Breast epithelium (tissue), 4 donors: ENCODE results near the gene PSTPIP2. TPM values are rescaled to one million over a fixed set of nuclear protein-coding genes. Genes with fewer than 3 reads are reported as not detected.
"Not testable (repeated sequence)": the region's sequence is repeated elsewhere in the genome, so short reads cannot be mapped to it uniquely, and the experiment has no call there.

Experiments used
- DNase-seq, 2 donors: peaks; one replicate each; pipeline ENCODE4 v3.0.0-alpha.2; 2019; ENCODE audit warnings: low spot score in 2 of 2
- H3K27ac ChIP-seq, 2 donors: fragments of 200-600 bp; sonication (generic) in 1 of 2; one replicate each; pipeline ENCODE4 v1.5.1; 2016 to 2019; ENCODE audit warnings: mild to moderate bottlenecking in 1 of 2
- H3K27me3 ChIP-seq, 2 donors: fragments of 200-600 bp; sonication (generic) in 1 of 2; one replicate each; pipeline versions ENCODE4 v1.5.1 to v1.6.0; 2017 to 2019; ENCODE audit warnings: control low read depth in 1 of 2, mild to moderate bottlenecking in 1 of 2
- H3K36me3 ChIP-seq: fragments of 200-600 bp; one replicate; pipeline ENCODE4 v1.5.1; 2019
- H3K4me1 ChIP-seq, 2 donors: fragments of 200-600 bp; sonication (generic); one replicate each; pipeline ENCODE4 v1.5.1; 2016 to 2019; ENCODE audit warnings: control low read depth in 1 of 2
- H3K4me3 ChIP-seq, 3 donors: fragments of 200-600 bp; sonication (generic); 1 replicate in 2 of 3; 2 replicates in 1 of 3; pipeline ENCODE4 v1.5.1; 2016 to 2019; ENCODE audit warnings: mild to moderate bottlenecking in 3 of 3, moderate library complexity in 2 of 3
- H3K9me3 ChIP-seq, 2 donors: fragments of 200-600 bp; sonication (generic) in 1 of 2; one replicate each; pipeline ENCODE4 v1.5.1; 2016 to 2019; ENCODE audit warnings: control low read depth in 1 of 2
- POLR2A ChIP-seq: fragments of 450-650 bp; IDR thresholded peaks from one replicate; pipeline ENCODE4 v1.6.1; 2016; ENCODE audit warnings: antibody characterized with exemption, mild to moderate bottlenecking, moderate library complexity
- POLR2AphosphoS5 ChIP-seq, 3 donors: sonication (generic); formaldehyde crosslinking; IDR thresholded peaks; one replicate each; pipeline ENCODE4 v1.6.1; 2017; ENCODE audit warnings: antibody characterized with exemption in 3 of 3
- intact Hi-C: fragments of 100-400 bp; cut with DNase I; formaldehyde crosslinking; loops from one replicate; pipeline ENCODE4 v1.15.1; 2023; ENCODE audit warnings: low total_unique reads
- total RNA-seq, 3 donors: library from RNA; depleted of rRNA; stranded (reverse); fragments of >200 nt; gene quantifications; one replicate each; pipeline ENCODE4 v1.1.0, GENCODE V29; 2016
- TF ChIP-seq, protein P1 (sequence below), 3 donors: fragments of 450-650 bp; IDR thresholded peaks; one replicate each; pipeline ENCODE4 v1.5.1; 2016 to 2017; ENCODE audit warnings: antibody characterized with exemption in 3 of 3, mild to moderate bottlenecking in 3 of 3, moderate library complexity in 3 of 3

Gene PSTPIP2
- total RNA-seq, 3 donors from 2014 or later, result 6.4 to 22.2 (median 14.7) TPM

DNA sequence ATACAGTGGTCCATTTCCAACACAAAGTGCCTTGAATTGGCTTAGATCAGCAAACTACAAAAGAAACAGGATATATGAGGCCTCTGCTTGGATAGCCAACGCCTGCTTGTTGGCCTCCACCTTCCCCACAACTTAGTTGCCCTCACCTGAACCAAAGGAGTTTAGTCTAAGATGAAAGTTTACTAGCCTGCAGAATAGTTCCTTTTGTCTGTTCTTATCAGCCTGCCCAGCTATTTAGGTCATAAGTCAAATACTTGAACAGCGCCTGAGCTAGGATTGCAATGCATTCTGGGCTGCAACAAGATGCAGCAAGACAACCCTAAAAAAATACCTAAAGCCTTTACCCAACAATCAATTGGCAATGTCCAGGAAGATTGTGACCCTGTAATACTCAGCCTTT, 91.8 kb downstream of the PSTPIP2 start:
- Histone ChIP-seq H3K36me3 (no peaks in the 10 kb centered on the region), H3K4me1 (no peaks in the 10 kb centered on the region), H3K9me3 (no peaks in the 10 kb centered on the region), H3K27me3 (no peaks in the 10 kb centered on the region), H3K4me3 (no peak overlapping the region), H3K27ac (no peak overlapping the region)
- intact Hi-C loops, result no loop called here
- no peak for DNase-seq
- TF ChIP-seq, protein P1, sequence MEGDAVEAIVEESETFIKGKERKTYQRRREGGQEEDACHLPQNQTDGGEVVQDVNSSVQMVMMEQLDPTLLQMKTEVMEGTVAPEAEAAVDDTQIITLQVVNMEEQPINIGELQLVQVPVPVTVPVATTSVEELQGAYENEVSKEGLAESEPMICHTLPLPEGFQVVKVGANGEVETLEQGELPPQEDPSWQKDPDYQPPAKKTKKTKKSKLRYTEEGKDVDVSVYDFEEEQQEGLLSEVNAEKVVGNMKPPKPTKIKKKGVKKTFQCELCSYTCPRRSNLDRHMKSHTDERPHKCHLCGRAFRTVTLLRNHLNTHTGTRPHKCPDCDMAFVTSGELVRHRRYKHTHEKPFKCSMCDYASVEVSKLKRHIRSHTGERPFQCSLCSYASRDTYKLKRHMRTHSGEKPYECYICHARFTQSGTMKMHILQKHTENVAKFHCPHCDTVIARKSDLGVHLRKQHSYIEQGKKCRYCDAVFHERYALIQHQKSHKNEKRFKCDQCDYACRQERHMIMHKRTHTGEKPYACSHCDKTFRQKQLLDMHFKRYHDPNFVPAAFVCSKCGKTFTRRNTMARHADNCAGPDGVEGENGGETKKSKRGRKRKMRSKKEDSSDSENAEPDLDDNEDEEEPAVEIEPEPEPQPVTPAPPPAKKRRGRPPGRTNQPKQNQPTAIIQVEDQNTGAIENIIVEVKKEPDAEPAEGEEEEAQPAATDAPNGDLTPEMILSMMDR (IDR thresholded peaks at IDR 0.05), result no peak
- no peak for TF ChIP-seq POLR2A
- no peak for TF ChIP-seq POLR2AphosphoS5 (IDR thresholded peaks at IDR 0.05)

DNA sequence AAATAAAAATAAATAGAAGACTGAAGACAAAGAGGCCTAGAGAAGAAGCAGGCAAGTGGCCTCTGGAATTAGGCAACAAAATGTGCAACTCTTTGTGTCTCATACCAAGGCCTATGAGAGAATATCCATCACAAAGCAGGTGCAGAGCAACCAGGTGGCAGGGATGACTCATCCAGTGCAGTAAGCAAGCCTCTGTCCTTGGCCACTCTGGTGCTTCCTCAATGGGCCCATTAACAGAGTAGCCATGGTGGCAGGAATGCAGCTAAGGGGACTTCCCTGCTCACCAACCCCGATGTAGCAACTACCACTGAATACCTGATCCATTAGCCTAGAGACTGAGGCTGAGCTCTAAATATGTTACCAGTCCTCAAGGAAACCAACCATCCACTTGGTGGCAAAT, 94.0 kb downstream of the PSTPIP2 start:
- Histone ChIP-seq H3K9me3 (no peaks in the 10 kb centered on the region), H3K4me3 (no peak overlapping the region), H3K36me3 (no peaks in the 10 kb centered on the region), H3K4me1 (no peaks in the 10 kb centered on the region), H3K27me3 (no peaks in the 10 kb centered on the region), H3K27ac (no peak overlapping the region)
- no peak for DNase-seq
- intact Hi-C loops, result no loop called here
- no peak for TF ChIP-seq POLR2AphosphoS5 (IDR thresholded peaks at IDR 0.05)

DNA sequence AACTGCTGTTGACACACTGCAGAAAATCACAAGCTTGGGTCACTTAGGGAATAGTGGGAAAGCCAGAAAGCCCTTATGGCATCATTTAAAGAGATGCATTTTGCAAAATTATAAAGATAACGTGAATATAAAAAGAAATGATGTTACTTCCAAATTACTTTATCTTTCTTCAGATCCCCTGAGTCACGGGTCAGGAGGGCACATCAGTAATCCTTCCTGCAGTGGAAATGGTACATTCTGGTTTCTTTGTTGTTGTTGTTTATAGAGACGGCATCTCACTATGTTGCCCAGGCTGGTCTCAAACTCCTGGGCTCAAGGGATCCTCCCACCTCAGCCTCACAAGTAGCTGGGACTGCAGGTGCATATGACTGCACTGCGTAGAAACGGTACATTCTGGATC, 95.1 kb downstream of the PSTPIP2 start:
- Histone ChIP-seq H3K4me3 (no peak overlapping the region), H3K9me3 (no peaks in the 10 kb centered on the region), H3K27ac (no peak overlapping the region), H3K27me3 (no peaks in the 10 kb centered on the region), H3K4me1 (no peaks in the 10 kb centered on the region), H3K36me3 (no peaks in the 10 kb centered on the region)
- intact Hi-C loops, result no loop called here
- no peak for DNase-seq
- no peak for TF ChIP-seq POLR2AphosphoS5 (IDR thresholded peaks at IDR 0.05)
- TF ChIP-seq, protein P1 (IDR thresholded peaks at IDR 0.05), result no peak
- no peak for TF ChIP-seq POLR2A

DNA sequence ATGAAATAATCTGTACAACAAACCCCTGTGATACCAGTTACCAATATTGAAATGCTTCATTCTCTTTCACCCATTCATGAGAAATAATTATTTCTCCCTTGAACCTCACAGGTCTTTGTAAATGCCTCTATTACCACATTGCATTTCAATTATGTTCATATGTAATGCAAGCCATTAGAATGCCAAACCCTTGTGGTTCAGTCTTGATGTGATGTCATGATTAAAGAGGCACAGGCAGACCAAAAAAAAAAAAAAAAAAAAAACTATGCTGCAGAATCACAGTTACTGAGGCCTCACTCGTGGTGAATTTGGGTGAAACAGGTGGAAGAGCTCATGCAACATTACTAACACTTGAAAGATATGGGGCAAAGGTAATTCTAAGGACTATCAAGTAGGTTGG, 95.5 kb downstream of the PSTPIP2 start:
- Histone ChIP-seq H3K4me3 (no peak overlapping the region), H3K27ac (no peak overlapping the region), H3K9me3 (no peaks in the 10 kb centered on the region), H3K36me3 (no peaks in the 10 kb centered on the region), H3K4me1 (no peaks in the 10 kb centered on the region), H3K27me3 (no peaks in the 10 kb centered on the region)
- intact Hi-C loops, result no loop called here
- no peak for DNase-seq
- TF ChIP-seq POLR2AphosphoS5 (IDR thresholded peaks at IDR 0.05), result no peak

DNA sequence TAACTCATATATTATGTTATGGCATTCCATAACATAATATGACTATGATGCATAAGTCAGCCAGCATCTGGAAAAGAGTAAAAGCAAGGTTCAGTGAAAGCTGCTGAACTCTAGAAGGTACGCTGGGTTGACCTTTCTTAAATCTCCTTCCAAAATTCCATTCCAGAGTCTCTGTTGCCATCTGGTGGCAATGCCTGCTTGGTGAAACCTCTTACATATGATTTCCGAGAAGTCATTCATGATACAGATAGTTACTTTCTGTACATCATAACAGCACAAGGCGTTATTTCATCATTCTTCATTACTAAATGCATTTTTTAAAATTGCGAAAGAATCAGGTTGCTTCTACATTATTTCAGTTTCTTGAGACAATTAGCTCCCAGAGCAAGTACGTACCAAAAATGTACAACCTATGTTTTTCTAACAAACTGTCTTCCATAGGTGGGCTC, 97.9 kb downstream of the PSTPIP2 start:
- no peaks in the 10 kb centered on the region for H3K27me3 ChIP-seq

DNA sequence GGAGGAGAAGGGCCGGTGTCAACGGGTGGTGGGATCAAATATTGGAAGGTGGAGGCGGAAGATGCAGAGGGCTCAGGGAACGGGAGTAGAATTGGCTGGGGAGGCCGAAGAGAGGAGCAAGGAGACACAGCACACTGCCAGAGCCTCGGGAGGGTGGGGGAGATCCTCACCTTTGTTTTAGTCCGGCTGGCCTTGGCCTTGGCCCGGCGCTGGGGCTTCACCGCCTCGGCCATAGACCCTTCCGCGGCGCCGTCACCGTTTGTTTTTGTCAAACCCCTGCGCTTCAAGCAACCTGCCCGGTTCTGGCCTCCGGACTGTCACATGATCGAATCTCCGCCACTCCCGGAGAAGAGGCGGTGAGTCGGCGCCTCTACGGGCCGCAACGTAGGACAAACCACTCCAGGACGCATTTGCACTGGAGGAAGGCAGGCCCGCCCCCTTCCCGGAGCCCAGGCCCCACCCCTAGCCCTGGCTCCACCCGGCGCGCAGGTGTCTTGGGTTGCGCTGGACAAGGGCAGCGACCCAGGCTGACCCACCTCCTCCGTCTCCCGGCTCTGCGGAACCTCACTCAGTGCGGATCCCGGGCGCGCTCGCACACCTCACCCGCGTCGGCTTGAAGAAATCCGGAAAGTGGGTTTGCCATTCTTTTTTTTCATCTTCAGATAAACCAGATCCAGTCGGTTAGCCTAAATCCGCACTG, 104.9 kb downstream of the PSTPIP2 start, which contains the start of gene EPG5:
EPG5 (minus strand) TSS at position 323 of the 700 bp plus-strand sequence; CDS start at position 233, 90 bp downstream.
- H3K9me3 ChIP-seq, result no peaks in the 10 kb centered on the region
- TF ChIP-seq POLR2A (peak; percentile 30), POLR2AphosphoS5 (IDR thresholded peaks at IDR 0.05) (peak; percentile 54 to 84 (median 65))
- TF ChIP-seq, protein P1 (IDR thresholded peaks at IDR 0.05), result no peak
- peaks cover 0 to 5% of the 10 kb centered on the region in 2 donors for H3K4me1 ChIP-seq
- no peaks in the 10 kb centered on the region for H3K36me3 ChIP-seq
- intact Hi-C loops, result no loop called here
- peak within 1 kb of the TSS; percentile 70 to 85 (median 82) for H3K4me3 ChIP-seq
- peak within 1 kb of the TSS; percentile 87 to 89 for H3K27ac ChIP-seq
- no peaks in the 10 kb centered on the region for H3K27me3 ChIP-seq
- DNase-seq, result peak; percentile 94 to 95

More for the DNA sequence above, 97.9 kb downstream of the PSTPIP2 start:
- Histone ChIP-seq H3K36me3 (no peaks in the 10 kb centered on the region), H3K4me1 (no peaks in the 10 kb centered on the region), H3K9me3 (no peaks in the 10 kb centered on the region), H3K4me3 (no peak overlapping the region), H3K27ac (no peak overlapping the region)
- TF ChIP-seq POLR2AphosphoS5 (IDR thresholded peaks at IDR 0.05), result no peak
- TF ChIP-seq, protein P1 (IDR thresholded peaks at IDR 0.05), result peak; percentile 41 to 72 (median 67)
- intact Hi-C loops, result no loop called here
- peak in 1 of 2 donors; percentile 39 for DNase-seq

DNA sequence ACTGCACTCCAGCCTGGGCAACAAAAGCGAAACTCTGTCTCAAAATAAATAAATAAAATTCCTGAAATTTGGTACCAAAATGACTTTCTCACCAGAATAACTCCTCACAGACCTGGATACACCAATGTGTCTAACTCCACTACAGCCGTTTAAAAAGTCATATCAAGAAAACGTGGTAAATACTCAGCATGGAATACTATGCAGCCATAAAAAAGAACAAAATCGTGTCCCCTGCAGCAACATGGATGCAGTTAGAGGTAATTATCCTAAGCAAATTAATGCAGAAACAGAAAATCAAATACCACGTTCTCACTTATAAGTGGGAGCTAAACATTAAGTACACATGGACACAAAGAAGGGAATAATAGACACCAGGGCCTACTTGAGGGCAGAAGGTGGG, 107.1 kb downstream of the PSTPIP2 start:
- H3K4me1 ChIP-seq, H3K27me3 ChIP-seq, H3K27ac ChIP-seq, DNase-seq, intact Hi-C loops, H3K36me3 ChIP-seq, H3K9me3 ChIP-seq, H3K4me3 ChIP-seq: not testable (repeated sequence)
